IPS-NIHi7 (cell line): ENCODE results near the gene PFDN4.
A peak's percentile ranks its signal among the peaks of the same experiment; 100 is the strongest.

Experiments used
- DNase-seq: peaks from one replicate; pipeline ENCODE4 v3.0.0; 2012; ENCODE audit warnings: mixed read lengths; ENCODE audit errors: extremely low spot score

Gene PFDN4, protein sequence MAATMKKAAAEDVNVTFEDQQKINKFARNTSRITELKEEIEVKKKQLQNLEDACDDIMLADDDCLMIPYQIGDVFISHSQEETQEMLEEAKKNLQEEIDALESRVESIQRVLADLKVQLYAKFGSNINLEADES

DNA sequence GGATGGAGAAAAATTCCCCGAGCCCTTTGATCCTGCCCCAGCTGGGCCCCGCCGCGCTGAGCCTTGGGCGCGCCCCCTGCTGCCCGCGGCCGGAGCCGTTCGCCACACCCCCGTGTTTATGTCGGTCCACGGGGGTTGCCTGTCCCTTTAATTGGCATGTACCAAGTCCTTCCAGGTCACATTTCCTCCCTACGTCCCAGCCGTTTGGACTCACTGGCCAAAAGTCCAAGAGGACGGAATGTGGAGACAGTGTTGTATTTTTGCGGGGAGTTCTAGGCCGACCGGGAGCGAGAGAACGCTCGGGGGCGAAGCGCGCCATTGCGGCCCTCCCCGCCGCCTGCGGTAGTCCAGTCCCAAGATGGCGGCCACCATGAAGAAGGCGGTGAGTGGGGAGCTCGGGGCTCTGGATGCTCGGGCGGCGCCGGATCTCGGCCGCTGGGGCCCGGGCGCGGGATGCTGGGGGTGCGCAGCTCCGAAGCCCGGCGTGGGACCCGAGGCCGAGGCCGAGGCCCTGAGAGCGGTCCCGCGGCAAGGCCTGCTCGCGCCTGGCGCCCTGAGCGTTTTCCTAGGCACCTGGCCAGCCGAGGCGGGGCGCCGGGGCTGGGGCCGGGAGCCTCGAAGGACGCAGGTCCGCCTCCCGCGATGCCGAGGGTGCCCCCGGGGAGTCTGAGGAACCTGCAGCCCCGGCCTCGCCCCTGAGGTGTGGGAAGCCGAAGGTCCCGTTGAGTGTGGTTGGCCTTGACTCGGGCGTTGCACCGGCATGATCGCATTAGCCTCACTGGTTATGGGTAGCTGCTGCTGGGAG lies at the start of gene PFDN4:
Gene PFDN4, plus strand, starts transcription at position 345 of the 805 bp plus-strand sequence. Its CDS starts 14 bp downstream, at position 359.
- DNase-seq: peak; percentile 91

DNA sequence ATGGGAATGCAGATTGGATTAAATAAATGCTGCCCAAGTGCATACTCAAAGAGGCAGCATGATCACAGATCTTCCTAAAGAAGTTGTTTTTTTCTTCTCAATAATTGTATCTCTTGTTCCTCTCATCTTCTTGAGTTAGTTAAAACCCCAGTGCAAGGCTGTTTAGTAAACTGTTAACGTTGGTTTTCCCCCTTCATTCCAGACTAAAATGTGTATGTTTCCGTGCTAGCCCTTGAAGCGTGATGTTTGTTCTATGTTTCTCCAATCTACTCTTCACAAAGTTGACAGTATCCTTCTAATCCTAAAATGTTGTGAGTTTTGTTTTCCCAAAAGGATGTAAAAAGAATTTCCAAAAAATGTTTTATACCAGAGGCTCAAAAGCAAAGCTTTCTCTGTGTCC lies 49.7 kb upstream of the PFDN4 start:
- no peak for DNase-seq

DNA sequence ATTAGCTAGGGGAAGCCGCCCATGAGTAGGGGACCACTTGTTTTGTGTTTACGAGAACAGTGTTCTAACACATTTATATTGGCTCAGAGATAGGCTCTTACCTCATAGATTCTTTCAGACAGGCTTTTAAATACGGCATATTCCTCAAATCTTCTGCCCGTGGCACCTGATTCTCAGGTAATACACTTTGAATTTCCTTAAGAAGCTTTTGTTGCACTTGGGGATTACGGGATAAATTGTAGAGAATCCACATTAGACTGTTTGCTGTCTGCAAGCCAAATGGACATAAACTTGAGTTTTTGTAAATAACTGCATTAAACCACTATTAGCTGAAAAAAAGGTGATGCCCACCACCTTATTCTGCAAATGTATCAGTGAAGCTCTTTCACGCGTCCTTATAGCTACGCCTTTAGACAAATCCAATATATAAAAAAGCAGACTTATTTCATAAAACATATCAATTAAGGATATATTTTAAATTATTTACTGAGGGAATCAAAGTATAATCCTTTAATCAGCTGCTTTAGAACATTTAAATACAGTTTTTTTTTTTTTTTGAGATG lies 49.0 kb upstream of the PFDN4 start:
- DNase-seq: no peak

DNA sequence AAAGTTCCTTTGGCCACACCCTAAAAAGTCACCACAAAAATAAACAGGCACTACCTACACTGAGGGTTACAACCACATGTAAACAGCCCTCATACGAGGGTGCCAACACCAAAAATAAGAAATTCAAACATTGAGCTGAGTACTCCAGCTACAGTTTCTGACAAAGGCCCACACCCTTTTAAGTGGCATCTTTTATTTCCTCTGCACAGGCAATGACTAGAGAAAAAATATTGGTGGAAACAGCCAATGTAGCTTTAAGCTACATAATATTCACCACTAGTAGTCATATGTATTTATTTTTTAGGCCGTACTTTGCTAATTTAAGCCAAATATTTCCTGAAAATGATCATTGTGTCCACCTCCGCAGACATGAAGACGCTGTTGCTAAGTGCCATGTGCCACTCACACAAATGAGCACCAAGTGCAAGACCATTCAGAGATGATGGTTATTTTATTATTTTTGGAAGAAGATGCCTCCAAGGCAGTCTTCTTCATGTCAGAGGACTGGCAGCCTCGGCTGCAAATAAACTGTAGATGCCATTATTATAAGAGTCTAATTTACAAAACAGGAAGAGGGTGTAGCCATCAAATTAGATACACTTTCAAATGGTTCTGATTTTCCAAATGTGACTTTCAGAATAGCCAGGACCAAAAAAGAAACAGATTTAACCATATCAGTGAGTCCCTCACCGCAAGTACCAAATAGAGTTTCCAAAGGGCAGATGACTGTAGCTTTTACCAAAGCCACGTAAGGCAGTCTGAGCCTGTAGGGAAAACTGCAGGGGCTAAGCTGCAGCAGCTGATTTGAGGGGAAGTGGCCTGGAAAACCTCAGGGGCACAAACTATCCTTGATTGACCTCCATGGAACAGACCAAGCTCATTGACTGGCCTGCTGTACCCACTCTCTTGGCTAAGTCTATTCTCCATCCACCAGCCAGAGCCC lies 47.6 kb upstream of the PFDN4 start:
- DNase-seq: no peak

DNA sequence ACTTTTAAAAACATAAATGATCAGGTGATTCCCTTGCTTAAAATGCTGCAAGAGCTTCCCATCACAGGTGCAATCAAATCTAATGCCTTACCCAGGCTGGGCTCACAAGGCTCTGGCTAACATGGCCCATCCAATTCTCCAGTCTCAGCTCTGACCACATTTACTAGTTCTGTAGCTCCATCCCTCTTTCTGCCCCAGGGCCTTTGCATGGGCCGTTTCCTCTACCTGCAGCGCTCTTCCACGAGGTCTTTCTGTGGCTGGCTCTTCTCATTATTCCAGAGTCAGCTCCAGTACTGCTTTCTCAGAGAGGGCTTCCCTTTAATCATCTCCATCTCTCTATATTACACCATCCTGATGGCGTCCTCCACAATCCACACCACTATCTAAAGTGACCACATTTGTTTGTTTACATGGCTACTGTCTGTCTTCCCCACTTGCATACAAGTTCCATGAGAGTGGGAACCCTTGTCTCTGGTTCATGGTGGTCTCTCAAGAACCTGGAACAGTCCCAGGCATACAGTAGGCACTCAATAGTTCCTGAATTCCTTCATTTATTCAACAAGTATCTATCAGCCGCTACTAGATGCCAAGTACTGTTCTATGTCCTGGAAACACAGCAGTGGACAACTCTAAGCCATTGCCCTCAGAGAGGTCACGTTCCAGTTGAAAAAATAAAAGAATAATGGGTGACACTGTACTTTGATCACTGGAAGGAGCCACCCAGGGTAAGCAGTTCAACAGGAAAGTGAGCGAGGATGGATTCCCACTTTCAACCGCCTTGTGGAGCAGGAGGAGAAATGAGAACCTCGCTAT lies 46.7 kb upstream of the PFDN4 start:
- DNase-seq: no peak

DNA sequence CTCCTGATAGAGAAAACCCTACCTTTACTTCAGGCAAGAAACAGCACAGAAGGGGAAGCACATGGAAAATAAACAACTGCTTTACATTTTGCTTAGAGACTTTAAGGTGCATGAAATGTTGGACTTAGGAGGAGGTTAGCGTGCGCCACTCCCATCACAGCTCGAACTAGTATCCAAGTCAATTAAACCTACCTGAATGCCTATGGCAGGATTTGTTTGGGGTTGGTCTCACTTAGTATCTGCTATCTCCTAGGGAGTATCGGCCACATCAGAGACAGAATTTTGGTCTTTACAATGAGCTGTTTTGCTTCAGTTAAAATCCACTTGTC lies 46.1 kb upstream of the PFDN4 start:
- no peak for DNase-seq

DNA sequence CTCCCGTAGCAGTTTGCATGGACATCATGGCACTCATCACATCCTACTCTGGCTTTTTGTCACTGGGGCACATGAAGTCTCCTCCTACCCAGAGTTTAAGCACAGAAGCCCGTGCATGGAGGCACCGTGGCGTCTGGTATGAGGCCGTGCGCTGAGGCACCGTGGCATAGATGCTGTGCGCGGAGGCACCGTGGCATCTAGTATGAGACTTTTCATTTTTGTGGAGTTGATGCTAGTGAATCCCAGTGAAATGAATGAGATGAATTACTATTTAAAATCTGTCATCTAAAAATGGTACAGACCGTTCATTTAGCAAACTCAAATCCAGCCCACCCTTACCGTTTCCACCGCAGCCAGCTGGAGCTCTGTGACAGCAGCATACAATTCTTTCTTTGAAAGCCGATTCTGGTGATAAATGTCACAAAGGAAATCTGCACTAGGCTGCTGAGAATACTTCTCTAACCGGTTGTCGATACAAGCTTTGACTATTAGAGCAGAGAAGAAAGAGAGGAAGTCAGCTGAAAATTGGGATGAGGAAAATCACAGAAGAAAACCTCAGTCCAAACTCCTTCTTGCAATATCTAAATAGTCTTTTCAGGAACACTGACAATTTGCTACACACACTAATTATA lies 45.4 kb upstream of the PFDN4 start:
- DNase-seq: no peak

DNA sequence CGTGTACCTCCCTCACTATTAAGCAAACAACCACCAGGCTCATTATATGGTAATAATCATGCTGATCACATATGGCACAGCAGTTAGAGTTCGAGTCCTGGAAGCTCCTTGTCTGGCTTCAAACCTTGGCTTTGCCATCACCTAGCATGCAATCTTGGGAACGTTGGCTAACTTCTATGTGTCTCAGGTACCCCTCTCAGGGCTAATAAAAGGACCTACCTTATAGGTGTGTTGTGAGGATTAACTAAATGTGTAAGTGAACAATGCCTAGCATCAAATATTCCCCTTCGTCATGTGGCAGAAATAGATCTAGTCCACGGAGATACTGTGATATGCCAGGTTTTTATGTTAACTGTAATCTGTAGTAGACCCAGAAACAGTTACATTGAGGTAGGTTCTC lies 44.5 kb upstream of the PFDN4 start:
- no peak for DNase-seq

DNA sequence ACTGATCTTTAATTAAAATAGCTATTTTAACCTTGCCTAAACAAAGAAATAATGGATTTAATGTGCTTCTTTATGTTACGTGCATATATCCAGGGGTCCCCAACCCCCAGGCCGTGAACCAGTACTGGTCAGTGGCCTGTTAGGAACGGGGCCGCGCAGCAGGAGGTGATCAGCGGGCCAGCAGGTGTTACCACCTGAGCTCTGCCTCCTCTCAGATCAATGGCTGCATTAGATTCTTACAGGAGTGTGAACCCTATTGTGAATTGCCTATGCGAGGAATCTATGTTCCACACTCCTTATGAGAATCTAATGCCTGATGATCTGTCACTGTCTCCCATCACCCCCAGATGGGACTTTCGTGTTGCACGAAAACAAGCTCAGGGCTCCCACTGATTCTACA lies 42.9 kb upstream of the PFDN4 start:
- no peak for DNase-seq

DNA sequence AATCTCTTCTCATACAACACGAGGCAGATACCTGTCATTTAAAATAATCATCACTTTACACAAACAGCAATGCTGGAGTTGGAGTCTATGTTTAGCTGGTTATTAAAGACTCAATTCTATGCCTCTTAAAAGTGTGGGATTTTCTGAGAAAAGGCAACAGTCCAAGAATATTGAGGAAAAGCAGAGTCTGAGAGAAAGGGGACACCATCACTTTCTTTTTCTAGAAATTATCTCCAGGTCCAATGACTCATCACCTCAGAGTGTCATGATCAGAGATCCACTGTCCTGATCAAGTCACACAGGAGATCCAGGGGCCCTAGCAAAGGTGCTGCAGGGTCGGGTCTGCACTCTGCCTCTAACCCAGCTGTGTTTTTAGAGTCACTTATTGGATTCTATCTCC lies 42.1 kb upstream of the PFDN4 start:
- DNase-seq: no peak

DNA sequence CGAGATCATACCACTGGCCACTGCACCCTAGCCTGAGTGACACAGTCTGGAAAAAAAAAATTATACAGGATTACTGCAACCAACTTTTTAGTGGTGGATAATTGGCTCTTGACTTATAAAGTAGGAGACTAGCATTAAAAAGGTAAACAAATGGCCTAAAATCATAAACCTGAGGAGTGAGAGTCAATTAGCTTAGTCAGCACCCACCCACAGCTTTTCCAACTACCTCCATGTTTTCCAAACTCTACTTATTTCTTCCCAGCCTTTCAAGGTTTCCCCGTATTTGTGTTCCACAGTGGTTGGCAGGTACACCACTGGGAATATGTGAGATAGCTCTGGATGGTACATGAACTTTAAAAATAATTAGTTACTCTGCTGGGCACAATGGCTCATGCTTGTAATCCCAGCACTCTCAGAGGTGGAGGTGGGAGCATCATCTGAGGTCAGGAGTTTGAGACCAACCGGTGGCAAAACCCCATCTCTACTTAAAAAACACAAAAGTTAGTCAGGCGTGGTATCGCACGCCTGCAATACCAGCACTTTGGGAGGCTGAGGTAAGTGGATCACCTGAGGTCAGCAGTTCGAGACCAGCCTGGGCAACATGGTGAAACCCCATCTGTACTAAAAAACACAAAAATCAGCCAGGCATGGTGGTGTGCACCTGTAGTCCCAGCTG lies 40.8 kb upstream of the PFDN4 start:
- no peak for DNase-seq

DNA sequence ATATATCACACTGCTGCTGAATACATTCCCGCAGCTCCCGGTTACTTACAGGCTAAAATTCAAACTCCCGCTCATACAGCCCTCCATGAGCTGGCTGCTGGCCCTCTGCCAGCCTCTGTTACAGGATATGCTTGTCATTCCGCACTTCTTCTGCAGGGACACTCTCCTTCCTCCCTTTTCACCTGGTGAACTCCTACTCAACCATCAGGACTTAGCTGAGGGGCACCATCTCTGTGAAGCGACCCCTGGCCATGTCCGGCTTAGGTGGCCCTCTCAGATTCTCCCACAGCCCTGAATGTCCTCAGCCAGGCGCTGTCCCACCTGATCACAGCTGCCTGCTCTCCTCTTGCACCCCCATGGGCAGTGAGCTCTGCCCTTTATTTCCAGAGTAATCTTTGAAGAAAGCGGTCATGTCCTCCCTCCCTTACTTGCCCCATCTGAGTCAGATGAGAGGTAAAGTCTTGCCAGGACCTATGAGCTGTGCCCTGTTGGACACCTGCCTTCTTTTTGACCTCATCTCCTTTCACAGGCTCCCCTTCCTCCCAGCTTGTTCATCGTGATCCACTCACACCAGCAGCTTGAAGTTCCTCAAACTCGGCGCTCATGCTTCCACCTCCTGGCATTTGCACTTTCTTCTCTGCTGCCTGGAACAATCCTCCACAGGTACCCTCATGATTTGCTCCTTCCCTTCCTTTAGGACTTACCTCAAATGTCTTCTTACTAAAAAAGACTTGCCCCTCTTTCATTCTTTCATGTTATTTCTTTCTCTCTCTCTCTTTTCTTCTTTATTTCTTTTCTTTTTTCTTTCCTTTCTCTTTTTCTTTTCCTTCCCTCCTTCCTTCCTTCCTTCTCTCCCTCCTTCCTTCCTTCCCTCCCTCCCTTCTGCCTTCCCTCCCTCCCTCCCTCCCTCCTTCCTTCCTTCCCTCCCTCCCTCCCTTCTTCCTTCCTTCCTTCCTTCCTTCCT lies 39.7 kb upstream of the PFDN4 start:
- DNase-seq: no peak

DNA sequence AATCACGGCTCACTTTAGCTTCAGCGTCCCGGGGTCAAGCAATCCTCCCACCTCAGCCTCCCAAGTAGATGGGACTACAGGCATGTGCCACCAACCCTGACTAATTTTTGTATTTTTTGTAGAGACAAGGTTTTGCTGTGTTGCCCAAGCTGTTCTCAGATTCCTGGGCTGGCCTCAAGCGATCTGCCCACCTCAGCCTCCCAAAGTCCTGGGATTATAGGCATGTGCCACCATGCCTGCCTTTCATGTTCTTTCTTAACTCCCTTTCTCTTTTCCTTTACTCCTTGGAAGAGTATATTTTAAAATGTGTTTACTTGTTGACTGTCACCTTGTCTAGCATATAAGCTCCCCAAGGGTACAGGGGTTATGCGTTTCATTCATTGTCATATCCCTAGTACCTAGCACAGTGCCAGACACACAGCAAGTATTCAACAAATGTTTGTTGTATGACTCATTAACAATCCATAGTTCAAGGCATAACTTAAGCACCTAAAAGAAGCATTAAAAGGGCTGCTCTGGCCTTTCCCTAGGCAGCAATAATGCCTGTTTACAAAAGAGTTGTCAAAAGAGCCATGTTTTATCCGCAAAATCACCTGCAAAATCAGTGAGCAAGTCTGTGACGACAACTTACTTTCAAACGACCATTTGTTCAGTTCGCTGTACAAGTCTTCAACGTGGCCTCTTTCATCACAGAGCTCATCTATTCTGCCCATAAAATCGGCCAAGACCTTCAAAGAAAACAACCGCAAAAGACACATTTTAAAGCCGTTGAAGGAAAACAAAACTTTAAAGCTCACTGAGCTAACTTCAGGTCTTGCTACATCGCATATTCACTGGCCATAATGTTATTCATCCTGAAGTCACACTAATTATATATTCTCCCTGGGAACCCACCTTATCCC lies 38.7 kb upstream of the PFDN4 start:
- DNase-seq: no peak

DNA sequence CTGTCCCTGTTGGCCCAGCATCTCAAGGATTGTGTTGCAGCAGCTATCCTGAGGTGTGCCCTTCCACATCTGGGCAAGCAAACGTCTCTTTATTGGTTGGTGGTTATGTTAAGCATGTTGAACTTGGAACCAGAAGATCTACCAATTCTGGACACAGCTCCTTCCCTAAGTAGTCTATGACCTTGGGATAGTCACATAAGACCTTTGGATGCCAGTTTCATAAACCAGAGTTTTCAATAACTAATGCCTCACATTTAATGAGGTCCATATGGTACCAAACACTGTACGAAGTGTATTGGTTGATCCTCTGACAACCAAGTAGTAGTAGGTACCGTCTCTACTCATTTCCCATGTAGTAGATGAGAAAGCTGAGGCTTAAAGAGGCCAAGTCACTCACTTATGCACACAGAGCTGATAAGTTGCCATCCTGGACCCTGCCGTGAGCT lies 37.8 kb upstream of the PFDN4 start:
- no peak for DNase-seq

DNA sequence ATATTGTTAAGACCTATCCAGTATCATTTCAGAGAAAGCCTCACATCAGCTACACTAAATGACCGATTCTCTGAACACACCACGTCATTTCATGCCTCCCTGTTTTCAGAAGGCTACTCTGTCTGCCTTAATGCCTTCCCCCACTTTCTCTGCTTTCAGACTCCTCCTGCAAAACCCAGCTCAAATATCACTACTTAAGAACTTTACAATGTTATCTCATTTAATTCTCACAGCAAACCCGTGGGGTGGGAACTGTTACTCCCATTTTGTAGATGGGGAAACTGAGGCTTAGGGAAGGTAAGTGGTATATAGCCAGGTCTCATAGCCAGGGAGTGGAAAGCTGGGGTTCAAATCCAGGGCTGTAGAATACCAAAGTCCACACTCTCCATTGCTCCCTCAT lies 36.9 kb upstream of the PFDN4 start:
- no peak for DNase-seq

DNA sequence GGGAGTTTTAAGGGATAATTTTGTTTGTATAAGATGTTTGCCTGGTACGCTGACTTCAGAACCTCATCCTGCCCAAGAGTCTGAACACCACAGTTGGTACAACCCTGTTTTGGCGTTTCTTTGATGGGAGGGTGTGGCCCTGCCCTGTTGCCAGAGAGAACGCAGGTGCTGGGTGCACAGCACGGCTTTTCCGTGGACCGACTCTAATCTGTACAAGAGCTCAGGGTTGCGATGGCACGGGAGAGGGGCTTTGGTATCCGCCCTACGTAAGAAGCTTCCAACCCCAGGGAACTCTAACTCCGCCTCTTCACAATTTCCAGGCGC lies 35.4 kb upstream of the PFDN4 start:
- no peak for DNase-seq

DNA sequence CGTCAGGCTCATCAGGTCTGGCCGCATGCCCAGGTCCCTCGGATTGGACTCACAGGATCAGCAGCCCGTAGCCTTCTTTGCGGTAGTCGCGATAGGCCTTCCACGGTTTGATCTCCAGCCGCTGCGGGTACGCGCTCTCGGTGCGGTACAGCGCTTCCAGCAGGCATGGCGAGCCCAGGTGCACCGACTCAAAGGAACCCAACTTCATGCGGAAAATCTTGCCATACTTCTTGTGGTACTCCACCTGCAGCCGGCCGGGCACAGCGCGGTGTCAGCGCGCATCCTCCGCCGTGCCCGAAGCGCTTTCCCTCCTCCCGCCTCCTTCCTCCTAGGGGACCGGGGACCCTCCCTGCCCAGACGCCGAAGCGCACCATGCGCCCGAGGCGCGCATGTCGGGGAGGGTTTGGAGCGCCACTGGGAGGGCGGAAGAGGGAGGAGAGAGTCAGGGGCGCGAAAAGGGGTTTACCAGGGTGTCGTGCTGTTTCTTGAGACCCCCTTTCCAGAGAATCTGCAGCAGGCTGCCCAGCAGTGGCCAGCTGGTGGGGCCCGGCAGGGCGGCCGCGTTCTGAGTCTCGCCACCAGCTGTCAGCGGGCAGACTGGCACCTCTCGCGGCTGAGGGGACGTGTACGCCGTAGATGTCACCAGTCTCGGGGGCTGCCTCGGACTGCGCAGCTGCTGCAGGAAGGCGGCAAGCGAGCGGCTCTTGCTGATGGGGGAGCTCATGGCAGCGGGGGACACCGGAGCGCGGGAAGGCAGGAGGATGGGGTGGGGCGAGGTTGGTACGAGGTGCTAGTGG lies 34.8 kb upstream of the PFDN4 start:
- DNase-seq: peak; percentile 48
